ENCODE results near the gene KBTBD13.
"Not testable (repeated sequence)": the region's sequence is repeated elsewhere in the genome, so short reads cannot be mapped to it uniquely, and the experiment has no call there.

KBTBD13 gene

DNA sequence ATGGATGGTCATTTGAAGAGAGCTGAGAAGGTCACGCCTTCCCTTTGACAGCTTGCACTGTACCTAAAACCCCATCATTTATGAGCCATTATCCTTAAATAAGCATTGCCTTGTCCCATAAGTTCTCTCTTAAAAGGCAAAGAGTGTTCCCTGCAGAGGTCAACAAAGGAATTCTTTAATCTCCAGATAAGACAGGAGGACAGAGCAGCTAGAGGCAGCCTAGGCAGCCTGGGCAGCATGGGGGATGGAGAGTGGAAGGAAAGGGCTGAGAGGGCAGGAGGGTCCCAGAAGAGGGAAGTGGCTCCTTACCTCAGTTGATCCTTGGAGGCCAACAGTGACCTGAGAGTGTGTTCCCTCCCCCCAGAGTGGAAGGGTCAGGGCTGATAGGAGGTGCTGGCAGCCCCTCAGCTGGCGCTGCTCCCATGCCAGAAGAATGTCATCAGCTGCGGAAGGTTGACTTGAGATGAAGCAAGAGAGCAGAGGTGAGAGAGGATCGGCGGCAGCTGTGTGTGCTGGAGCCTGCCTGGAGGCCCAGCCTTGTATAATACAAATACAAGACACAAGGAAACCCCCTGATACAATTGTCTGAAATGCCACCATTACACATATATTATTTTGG is 12.8 kb downstream of the KBTBD13 start:
- no peak for DNase-seq (ENCODE audit: low read depth)

DNA sequence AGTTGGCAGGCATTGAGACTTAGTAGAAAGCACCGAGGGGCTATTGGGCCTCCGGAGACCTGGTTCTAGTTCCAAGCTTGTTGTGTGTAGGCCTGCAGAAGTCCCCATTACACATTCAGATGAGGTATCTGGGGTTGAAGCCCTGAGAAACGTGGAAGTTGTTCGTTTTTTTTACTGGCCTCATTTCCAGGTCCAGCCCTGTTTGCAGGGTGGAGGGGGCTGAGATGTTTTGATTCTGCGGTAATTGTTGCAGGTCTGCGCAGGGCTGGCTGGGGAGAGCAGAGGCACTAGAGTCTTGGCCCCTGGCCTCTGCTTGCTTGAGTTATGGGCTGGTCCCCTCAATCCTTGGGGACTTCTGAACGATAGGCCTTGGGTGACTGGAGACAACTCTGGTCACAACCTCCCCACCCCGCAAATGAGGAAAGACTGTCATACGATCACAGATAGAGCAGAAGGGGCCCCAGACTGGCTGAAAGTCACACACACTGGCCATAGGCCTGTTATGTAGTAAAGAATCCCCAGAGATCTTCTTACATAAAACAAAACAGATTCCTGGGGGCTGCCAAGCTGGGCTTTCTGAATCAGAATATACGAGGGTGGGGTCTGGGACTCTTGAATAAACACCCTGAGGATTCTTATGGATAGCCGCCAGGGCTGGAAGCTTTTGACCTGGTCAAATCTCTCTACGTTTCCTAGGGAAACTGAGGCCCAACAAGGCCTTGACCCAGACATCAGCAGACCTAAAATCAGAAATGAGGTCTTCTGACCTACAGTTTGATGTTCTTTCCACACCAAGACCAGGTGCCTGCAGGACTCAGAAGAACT is 15.6 kb downstream of the KBTBD13 start:
- DNase-seq (ENCODE audit: low read depth), result no peak

DNA sequence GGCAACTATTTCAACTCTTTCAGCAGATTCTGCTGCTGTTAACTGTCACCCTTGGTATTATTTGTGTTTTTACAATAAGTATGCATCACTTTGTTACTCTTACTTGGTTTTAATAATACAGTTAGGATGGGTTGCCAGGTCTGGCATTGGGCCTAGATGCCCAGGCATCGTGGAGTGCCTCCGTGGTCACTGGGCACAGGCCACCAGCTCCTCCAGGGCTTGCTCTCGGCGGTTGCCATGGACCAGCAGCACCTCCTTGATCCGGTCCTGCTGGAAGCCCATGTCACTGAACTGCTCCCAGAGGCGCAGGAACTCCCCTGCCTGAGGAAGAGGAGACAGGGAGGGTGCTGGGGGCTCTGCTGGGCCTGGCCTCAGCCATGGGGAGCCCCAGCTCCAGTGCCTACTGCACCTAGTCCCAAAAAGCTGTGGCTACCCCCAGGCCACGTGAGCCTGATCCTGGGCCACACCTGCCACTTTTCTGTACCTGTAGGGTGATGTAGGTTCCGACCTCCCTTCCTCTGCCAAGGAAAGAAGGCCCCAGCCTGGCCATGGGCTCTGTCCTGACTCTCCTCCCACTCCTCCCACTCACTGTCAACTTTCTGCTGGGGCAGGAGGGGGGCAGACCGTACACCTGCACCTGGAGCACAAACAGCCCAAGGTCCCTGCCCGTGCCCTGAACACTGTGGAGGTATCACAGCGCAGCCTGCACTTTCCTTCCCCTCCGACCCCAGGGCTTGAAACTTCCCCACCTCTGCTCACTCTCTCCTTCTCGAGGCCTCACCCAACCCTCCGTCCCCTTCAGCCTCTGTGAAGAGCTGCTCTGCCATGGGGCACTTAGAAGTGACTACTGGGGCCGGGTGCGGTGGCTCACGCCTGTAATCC is 16.6 kb downstream of the KBTBD13 start:
- DNase-seq (ENCODE audit: low read depth), result no peak

DNA sequence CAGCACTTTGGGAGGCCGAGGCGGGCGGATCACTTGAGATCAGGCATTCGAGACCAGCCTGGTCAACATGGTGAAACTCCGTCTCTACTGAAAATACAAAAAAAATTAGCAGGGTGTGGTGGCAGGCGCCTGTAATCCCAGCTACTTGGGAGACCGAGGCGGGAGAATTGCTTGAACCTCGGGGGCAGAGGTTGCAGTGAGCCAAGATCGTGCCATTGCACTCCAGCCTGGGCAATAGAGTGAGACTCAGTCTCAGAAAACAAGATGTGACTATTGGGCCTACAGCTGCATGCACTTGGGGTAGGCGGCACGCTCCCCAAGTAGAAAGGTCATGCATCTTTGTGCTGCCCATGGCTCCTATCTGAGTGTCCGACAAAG is 17.2 kb downstream of the KBTBD13 start:
- not testable (repeated sequence) for DNase-seq (ENCODE audit: low read depth)

DNA sequence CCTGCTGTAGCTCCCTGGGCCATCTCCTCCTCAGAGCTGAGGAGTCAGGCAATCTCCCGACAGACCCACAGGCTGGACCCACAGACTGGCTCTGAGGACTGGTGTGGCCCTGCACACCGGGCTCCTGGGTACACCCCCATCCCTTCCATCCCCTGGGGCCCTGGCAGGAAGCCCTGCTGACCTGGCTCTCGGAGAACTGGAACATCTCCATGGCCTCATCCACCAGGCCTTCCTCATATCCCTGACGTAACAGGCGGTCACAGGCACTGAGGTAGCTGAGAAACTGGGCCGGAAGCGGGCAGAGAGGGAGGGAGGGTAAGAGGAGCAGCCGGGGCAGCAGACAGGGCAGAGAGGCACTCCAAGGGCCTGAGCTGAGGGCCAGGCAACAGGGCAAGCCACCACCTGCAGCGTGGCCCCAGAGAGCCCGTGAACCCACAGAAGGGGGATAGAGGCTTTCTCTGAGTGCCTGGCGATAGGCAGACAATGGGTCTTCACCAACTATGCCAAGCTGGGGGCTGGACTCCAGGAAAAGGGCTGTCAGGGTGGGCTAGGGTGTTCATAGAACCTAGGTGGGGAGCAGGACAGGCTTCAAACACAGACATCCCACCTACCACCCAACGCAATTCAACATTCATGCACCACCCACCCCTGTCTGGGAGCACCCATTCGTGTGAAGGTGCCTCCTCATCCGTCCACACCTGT is 17.9 kb downstream of the KBTBD13 start:
- no peak for DNase-seq (ENCODE audit: low read depth)

DNA sequence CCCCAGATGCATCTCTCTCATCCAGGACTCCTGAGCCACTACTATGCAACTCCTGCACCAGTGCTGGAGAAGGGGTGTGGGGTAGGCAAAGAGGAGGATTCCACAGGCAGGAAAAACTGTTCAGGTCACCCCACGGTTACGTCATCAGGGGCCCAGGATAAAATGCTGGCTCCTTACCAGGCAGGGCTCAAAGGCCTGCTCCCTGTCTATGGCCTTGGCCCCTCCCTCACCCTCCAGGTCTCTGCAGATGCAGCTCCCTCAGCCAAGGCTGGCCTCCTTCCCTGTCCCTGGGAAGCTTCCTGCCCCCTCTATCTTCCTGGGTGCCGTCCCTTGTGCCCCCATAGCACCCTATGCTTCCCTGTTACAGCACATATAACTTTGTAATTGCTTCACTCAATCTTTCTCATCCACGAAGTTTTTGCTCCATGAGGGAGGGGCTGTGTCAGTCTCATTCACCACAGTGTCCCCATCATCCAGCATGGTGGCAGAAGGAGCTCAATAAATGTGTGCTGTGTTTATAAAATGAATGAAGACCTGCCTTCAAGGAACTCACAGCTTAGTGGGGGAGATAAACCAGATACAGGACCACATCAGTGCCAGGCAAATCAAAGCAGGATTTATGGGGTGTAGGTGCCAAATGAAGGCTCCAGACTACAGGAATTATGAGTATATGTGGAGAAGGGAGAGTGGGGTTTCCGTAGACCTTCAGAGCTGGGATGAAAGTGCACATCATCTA is 18.6 kb downstream of the KBTBD13 start:
- DNase-seq (ENCODE audit: low read depth), result no peak

DNA sequence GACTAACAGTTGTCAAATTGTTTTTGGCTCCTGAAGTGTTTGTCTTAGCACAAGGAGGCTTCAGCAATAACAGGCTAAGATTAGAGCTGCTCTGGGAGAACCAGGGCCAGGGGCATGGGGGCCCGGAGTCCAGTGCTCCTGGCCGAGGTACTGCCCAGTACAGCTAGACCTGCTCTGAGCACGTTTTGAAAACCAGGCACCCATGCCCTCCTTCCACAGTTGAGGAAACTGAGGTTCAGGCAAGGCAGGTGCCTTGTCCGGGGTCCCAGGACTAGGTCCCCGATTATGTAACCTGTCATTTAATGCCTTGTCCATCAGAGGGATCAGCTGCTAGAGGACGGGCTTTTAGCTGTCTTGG is 19.2 kb downstream of the KBTBD13 start:
- no peak for DNase-seq (ENCODE audit: low read depth)

DNA sequence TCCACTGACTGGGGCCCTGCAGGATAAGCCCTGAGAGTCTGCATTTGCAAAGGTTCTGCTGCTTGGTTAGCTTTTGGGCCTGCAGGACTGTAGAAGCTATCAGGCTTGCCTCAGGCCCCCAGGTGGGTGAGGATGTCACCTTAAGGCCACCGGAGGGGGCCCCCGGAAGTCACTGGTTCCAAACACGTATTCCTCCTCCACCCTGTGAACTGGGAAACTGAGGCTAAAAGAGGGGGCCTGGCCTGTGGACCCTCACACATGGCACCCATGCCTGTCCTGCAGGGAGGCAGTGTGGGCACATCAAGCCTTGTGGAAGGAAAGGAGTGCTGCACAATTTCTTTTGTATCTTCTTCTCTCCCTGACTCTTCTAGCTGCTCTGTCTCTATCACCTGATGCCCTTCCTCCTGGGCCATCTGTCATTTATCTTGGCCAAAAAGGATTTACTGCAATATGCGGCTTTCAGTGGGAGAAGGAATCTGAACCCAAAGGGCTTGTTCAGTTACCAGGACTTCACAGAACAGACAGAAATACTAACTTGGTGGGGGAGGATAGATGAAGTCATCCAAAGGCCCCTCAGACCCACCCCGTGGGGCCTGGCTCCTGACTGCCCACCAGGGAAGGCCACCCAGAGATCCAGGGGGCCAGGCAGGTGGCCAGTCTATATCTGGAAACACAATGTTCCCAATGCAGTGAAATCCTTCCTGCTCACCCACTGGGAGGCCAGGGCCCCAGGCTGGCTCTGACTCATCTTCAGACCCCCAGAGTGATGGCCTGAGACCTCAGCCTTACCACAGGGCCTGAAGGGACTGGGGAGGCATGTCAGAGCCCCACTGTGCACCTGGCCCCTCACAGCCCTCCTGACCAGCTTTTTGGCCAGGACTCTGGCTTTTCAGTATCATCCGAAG is 20.2 kb downstream of the KBTBD13 start:
- no peak for DNase-seq (ENCODE audit: low read depth)

DNA sequence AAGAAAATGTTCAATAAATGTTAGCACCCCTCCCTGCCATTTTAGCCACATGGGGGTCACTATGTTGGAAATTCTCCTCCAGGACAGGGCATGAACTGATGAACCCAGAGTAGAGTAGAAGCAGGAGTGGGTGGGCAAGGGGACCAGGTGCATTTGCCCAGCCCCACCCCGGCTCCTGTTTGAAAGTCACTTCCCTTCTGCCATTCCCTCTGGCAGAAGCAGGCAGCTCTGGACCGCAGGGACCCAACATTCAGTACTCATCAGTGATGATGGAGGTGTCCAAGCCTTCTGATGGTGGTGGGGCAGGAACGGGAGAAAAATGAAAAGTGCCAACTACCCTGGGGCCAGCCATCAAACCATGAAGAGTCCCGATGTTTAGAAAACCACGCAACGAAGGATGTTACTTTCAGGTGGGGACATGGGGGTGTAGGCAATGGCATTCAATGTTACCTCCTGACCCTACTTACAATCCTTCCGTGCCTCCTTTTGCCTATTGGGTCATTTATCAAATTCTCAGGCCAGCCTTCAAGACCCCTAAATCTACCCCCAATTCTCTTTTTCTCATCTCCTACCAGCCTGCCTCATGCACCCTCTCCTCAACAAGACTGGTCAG is 21.2 kb downstream of the KBTBD13 start:
- no peak for DNase-seq (ENCODE audit: low read depth)

DNA sequence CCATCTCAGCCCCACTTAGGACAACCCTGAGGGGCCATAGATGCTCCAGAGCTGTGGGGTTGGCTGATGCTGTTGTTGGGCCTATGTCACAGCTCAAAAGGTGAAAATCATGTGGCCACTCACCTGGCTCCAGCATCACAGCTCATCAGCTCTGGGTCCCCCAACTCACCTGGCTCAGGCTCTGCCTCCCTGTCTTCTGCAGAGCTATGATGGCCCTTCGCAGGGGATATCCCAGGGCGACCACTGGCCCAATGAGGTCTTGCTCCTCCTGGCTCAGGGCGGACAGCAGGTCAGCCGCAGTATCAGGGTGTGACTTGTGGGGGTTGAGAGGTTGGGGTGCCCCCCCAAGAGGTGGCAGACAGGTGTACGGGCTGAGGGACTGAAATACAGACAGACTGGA is 22.8 kb downstream of the KBTBD13 start:
- DNase-seq (ENCODE audit: low read depth), result no peak

DNA sequence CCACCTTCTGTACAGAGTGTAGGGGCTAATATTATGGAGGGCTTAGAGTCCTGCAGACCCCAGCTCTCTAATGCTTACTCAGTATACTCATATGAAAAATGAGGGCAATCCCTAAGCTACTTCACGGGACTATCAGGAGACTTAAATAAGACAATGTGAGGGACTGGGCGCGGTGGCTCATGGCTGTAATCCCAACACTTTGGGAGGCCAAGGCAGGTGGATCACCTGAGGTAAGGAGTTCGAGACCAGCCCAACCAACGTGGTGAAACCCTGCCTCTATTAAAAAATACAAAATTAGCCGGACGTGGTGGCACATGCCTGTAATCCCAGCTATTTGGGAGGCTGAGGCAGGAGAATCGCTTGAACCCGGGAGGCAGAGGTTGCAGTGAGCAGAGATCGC is 23.3 kb downstream of the KBTBD13 start:
- DNase-seq (ENCODE audit: low read depth), result not testable (repeated sequence)

DNA sequence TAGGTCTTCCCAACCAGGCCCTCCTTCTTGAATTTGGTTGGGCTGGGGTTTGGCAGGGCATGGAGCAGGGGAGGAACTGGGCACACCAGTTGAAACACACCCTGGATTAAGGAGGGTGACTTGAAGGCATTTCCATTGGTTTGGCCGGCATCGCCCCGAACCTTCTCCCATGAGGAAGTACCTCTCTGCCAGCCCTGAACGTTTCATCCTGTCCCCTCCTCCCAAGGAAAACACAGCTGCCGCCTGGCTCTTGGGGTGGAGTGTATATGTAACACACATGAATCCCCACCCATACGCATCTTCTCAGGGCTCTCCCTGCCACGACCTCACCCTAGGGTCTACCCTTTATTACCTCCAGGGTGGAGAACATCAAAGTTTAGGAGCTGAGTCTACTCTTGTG is 23.9 kb downstream of the KBTBD13 start:
- DNase-seq (ENCODE audit: low read depth), result no peak

DNA sequence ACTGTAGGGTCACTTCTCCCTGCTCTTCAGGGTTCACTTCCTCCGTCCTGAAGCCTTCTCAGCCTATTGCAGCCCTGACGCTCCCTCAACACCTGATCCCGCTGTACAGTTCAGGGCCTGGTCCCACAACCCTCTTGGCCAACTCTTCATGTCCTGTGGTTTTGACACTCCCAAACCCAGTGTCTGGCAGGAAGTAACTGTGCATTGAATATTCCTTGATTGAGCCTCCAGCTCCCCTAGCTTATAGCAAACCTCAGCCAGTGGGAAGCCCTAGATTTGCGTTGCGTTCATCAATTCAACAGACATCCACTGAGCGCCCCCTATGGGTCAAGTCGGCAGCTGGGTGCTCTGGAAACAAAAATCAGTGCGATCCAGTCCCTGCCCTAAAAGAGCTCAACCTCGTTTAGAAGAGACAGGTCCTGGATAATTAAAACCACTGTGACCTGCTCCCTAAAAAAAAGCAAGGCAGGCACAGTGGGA is 24.9 kb downstream of the KBTBD13 start:
- peak; percentile 31 for DNase-seq (ENCODE audit: low read depth)

DNA sequence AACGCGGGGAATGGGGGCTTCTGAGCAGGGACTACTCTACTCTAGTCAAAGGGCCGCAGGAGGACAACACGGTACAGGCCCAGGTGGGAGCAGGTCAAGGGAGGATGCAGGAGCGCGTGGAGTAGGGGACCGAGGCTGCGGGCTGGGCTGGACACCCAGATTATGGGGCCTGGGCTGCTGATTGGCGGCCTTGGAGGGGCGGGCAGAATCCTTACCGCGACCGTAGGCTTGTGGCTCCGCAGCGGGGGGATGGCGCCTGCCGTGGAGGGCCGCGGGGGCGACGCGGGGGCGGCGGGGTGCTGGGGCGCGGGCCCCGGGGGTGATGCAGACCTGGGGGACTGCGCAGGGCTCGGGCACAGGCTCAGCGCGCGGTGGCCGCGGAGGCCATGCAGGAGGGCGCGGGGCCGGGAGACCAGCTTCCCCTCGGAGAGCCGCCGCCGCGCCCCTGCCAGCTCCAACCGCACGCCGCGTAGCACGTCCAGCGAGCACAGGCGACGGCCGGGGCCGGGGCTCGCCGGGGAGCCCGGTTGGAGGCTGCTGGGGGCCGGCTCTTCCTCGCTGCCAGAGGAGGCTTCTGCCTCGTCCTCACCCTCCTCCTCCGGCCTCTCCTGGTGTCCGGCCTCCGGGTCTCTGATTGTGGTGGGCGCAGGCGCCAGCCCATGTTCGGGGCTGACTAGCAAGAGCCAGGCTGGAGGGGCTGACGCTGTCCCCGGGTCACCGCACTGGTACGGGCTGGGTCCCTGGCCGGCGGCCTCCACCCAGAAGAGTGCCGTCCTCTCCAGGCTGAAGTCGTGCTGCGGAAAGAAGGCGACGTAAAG is 25.6 kb downstream of the KBTBD13 start:
- DNase-seq (ENCODE audit: low read depth), result no peak

DNA sequence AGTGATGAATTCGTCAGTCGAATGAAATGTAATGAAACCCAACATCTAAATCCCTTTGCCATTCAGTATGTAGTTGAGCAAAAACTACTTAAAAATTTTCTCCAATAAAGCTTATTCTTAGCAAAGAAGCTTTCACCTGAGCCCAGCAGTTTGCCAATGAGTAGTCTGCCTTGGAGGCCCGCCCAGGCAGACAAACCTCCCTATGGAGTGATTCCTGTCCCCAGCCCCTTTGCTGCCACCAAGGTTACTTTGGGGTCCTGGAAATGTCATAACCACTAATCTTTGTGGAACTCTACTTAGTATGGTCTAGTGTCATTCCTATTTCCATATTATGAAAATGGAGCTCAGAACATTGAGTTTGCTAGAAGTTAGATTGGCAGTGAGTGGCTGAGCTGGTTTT is 26.4 kb downstream of the KBTBD13 start:
- no peak for DNase-seq (ENCODE audit: low read depth)

DNA sequence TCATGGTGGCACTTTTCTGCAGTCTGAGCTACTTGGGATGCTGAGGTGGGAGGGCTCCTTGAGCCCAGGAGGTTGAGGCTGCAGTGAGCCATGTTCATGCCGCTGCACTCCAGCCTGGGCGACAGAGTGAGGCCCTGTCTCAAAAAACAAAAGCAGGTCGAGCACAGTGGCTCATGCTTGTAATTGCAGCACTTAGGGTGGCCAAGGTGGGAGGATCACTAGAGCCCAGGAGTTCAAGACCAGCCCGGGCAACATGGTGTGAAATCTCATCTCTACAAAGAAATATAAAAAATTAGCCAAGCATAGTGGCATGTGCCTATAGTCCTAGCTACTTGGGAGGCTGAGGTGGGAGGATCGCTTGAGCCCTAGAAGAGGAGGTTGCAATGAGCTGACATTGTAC is 28.5 kb downstream of the KBTBD13 start:
- DNase-seq (ENCODE audit: low read depth), result no peak

DNA sequence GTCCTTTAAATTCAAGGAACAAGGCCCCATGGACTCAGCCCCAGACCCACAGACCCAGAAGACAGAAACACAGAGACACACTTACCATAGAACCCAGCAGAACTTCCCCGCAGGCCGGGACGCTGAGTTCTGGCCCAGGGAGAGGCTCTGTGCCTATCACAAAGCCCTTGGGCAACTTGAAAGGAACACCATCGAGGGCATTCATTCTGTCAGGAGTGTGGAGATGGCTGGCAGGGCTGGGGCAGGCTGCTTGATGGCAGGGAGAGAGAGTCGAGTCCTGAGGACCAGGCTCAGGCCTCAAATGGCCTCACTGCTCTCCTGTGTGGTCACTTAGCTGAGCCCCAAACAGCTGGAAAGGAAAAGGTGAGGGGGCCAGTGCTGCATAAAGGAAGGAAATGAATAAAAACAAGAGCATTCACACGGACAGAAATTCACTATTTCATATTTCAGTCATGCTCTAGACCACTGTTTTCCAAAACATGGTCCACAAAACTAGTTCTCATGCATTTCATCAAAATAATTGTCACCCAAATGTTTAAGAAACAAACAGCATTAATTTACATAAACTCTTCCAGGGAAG is 29.6 kb downstream of the KBTBD13 start:
- no peak for DNase-seq (ENCODE audit: low read depth)

DNA sequence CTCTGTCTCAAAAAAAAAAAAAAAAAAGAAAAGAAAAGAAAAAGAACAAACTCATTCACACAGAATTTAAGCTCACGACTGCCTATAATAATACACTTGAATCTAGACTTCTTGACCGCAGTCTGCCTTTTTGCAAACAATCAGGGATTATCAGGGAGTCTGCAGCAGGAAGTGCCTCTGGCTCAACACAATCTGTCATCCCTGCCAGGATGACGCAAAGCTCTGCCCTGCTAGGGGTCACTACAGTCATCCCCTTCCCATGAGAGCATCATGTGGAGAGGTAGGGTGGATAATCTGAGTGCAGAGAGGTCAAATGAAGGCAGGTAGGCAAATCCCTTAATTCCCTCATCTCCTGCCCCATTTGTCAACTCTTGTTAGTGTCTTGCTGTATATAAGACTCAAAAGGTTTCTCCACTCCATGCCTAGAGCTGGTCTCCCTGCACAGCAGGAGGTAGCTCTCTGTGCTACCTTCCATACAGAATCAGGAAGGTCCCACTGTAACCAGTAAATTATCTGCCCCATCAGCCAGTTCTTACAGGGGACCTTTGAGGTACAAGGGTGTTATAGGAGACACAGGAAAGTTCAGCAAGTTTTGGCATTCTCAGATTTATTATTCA is 34.2 kb downstream of the KBTBD13 start:
- no peak for DNase-seq (ENCODE audit: low read depth)
